SK-N-SH (cell line): ENCODE measurements around the gene FRMPD1.

ENCODE experiments used
- CTCF ChIP-seq: fragments of 200-600 bp; sonication (generic); IDR thresholded peaks from 2 replicates; pipeline ENCODE4 v1.6.1; 2017; ENCODE audit warnings: antibody characterized with exemption, mild to moderate bottlenecking, moderate library complexity
- FOSL2 ChIP-seq: IDR thresholded peaks from 2 replicates; pipeline ENCODE4 v1.4.0; 2012; ENCODE audit warnings: low read depth, mild to moderate bottlenecking, moderate library complexity, borderline replicate concordance
- PBX3 ChIP-seq: IDR thresholded peaks from 2 replicates; pipeline ENCODE4; 2012

GRCh38 chr9:37650299-37650872 lies 368 bp upstream of the FRMPD1 start:
- no peak for TF ChIP-seq FOSL2
- no peak for TF ChIP-seq CTCF
- no peak for TF ChIP-seq PBX3
